HS-5 (cell line): ENCODE results near the gene AFF3.

Source experiments
- DNase-seq: peaks from one replicate; pipeline ENCODE4 v3.0.0-alpha.2; 2012; ENCODE audit warnings: low read depth

The AFF3 gene

DNA sequence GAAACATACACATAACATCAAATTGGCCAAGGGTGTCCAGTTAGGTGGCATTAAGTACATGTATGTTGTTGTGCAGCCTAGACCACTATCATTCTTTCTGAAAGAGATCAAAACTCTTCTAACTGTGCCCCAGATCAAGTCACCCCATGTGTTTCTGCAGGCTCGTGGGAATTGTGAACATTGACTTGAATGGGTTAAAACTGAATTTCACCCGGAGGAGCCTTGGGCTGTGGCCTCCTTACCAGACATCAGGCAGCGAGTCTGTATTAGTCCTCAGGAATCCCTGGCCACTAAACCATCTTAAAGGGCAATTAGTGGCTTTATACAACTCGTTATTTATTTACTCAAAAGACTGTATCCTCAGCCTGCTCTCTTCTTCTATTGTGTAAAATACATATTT is 503.6 kb downstream of the AFF3 start:
- DNase-seq: no peak

DNA sequence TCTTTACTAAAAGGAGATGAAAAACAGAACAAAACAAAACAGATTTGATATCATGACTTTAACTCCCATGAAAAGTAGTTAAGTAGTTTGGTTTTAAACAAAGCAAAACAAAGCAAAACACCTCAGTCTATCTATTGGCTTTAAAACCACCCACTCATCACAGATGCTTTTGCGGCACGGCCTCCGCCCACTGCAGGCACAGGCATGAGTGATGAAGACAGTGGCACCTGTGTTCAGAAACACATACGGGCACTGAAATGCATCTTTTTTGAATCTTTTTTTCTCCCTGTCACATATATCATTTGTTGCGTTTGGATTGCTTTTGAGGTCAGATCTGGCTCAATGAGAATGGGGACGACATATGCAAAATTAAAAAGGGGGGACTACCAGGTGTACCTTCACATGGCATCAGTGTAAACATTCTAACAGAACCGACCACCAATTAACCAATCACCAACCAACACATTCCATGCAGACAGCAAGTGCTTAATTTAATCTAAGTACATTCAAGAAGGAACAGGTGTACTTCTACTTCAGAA is 505.2 kb downstream of the AFF3 start:
- DNase-seq: no peak

DNA sequence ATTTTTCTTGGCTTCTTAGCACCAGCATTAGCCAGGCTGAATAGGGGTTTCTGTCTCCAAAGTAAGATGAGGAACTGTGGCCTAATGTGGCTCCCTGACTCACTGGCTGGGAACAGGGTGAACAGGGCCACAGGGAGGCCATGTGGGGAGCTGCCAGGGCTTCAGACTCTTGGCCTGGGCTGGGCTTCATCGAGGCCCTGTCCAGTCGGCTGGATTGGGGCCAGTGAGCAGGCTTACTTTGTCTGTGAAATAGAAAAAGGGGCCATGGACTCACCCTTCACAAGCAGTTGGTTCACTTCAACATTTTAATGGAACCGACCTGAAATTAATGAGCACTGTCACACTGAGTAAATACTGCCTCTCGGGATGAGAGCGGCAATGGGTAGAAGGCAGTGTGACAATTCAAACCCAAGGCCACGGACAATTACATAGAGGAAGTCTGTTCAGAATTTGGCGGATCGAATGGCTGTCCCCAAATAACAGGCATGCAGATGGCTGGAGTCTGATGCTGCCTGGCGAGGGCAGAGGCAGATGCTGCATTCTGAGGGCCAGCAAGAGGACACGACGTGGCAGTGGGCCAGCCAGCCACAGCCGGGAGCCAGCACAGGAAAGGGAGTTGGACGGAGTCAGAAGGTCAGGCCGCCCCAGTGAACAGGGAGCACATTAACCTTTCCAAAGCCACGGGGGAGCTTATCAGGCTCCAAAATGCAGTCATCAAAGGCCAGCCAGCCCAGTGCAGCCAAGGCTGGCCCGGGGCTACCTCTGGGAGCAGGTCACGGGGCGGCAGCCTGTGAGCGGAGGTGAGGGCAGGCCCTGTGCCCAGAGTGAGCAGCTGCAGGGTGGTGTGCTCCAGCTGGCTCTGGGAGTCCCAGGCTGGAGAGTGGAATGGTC is 506.0 kb downstream of the AFF3 start:
- no peak for DNase-seq

DNA sequence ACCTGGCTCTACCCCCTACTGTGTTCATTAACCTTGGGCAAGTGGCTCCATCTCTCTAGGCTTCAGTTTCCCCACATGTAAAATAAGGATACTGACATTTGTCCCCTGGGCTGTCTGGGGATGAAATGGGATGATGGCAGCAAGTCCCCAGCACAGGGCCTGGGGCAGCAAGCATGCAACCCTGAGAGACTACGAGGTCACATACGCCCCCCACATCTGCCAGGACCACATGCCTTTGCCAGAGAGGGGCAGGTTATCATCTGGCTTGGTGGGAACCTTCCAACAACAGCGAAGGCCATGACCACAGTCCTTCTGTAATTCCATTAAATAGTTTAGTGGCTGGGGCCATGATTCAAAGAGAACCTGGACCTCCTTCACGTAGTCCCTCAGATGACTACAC is 506.7 kb downstream of the AFF3 start:
- no peak for DNase-seq

DNA sequence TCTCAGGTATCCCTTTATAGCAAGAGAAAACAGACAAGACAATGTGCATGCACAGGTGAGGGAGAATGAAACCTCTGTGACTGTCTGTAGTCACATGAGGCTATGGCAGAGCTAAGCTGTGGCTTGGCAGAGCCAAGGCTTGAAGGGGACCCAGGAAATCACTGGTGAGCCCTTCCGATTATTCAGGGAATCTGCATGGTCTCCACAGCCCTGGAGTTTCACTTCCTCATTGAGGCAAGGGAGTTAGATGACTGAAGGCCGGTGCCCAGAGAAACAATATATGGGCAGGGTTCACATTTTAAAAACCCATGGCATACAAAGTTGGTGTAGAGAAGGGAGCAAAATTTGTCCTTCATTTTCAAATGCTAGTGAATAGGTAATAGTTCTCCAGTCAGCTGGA is 508.2 kb downstream of the AFF3 start:
- no peak for DNase-seq

DNA sequence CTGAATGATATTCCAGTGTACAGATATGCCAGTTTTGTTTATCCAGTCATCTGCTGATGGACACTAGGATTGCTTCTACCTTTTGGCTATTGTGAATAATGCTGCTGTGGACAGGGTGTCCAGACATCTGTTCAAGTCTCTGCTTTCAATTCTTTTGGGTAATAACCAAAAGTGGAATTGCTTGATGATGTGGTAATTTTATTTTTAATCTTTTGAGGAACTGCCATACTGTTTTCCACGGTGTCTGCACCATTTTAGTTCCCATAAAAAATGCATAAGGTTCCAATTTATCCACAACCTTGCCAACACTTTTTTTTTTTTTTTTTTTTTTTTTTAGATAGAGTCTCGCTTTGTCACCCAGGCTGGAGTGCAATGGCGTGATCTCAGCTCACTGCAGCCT is 510.7 kb downstream of the AFF3 start:
- no peak for DNase-seq

DNA sequence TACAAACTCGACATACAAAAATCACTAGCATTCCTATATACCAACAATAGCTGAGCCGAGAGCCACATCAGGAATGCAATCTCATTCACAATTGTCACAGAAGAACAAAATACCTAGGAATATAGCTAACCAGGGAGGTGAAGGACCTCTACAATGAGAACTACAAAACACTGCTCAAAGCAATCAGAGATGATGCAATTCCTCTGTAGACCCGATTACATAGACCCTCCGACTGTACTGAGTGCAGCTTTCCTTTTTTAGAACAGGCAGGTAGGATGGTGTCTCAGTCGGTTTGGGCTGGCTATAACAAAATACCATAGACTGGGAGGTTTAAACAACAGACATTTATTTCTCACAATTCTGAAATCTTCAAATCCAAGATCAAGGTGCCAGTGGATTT is 513.1 kb downstream of the AFF3 start:
- DNase-seq: no peak

DNA sequence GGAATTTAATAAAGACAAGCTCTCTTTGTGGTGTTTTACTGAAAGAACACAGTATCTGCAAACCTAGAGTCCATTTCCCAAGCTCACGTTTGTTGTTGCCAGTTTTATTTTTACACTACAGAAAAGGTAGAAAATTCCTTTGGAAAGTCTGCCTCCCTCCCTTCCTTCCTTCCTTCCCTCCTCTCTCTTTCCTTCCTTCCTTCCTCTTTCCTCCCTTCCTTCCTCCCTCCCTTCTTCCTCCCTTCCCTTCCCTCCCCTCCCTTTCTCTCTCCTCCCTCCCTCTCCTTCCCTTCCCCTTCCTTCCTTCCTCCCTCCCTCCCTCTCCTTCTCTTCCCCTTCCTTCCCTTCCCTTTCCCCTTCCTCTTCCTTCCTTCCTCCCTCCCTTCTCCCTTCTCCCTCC is 516.2 kb downstream of the AFF3 start:
- no peak for DNase-seq

DNA sequence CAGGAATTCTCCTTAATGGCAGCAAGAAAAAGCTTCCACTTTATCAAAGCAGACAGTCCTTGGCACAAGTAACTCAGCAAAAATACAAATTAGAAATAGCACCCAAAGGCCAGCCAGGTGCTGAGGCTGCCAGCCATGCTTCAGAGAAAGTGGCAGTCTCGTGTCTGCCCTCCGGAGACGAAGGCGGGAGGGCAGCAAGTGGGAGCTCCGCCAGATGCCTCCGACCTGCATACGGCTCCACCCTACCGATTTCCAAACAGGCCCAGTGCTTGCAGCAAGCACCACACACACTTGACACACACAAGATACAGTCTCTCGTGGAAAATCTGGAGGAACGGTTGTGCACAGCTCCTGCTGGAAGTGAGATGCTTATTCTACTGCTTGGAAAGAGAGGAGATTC is 517.7 kb downstream of the AFF3 start:
- DNase-seq: no peak

DNA sequence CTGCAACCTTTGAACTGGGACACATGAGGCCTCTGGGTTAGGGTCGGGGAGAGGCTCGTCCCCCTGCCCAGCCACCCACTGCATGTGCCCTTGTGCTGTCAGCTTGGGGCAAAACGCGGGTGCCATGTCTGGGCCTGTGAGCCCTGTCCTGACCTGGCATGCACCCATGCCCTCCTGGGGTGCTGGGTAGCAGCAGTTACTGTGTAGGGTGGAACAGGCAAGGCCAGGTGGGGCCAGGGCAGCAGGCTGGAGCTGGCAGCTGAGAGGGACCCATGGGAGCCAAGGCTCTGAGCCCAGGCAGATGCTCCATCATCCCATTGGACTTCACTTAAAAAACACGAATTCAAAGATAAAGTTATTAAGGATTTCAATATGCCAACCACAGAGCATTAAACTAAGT is 518.8 kb downstream of the AFF3 start:
- DNase-seq: no peak

DNA sequence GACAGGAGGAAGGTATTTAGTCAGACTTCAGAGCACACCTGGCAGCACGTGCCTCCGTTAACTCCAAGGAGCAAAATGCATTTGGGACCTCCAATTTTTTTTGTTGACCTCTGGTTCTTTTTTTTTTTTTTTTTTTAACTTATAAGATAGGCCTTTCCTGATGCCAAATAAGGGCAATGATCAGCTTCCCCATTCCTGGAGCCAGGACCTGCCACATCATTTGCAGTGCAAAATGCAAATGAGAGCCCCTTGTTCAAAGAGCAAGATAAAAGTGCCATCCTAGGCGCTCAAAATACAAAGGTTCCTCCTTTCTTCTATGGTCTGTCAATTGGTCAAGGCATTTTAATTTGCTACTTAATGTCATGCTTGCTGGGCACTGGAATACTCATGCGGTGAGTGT is 519.4 kb downstream of the AFF3 start:
- no peak for DNase-seq

DNA sequence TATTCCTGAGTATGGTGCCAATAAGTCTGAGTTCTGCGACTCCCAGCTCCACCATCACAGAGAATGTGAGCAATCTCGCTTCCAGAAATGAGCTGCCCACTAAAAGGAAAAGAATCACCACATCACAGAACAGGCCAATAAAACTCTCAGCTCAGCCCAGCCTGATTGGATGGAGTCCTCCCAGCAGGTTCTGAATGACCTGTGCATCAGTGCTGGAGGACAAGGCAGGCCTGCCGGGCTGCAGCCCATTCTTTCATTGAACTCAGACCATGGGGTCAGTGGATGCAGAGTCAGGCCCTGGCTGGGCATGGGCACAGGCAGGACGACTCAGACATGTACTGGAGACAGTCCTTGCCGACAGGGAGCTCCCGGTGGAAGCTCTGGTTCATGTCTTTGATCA is 519.9 kb downstream of the AFF3 start:
- DNase-seq: no peak

DNA sequence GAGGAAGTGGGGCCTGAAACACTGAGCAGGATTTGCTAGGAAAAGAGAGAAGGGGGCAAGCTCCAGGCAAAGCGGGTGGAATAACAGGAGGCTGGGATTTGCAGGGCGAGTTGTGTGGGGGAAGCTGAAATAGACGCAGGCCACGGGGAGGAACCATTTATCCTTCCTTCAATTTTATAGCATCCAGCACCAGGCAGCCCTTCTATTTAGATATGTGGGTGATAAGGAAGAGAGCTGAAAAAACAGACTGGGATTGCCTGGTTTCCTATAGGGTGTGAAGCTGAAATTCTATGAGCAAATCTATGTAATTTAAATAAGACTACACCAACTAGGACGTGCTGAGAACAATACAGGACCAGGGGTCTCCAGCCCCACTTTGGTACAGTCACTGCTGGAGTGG is 520.6 kb downstream of the AFF3 start:
- DNase-seq: no peak

DNA sequence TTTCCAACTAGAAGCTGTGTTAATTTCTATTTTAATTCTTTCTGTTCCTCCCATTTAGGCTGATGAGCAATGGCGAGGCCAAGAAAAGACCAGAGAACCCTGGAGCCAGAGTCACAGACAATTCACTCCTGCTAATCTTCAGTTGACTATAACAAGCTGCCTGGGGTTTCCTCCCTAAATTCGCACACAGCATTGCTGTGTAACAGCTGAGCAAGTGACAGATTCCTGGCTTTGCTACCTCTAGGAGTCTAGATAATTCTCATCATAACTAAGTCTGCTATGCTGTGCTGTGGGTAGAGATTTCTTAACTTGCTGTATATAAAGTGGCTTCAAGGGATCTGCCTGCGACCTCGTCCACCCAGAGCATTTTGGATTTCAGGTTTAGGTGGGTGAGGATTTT is 521.3 kb downstream of the AFF3 start:
- no peak for DNase-seq

DNA sequence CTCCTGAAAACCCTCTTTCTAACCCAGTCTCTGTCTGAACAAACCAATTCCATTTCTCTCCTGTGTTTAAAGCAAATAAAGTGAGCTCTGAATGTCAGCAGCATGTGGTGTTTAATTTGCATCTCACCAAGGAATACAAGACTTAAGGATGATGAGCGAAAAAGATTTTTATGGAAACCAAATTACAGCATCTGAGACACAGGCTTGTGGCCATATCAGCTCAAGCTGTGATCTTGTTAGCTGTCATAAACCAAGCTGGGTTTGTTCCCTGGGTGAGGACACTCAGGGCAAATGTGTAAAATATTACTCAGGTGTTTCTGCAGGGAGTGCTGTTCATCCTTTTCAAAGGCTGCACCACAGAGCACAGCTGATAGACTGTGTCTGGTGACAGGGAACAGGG is 523.2 kb downstream of the AFF3 start:
- DNase-seq: no peak

DNA sequence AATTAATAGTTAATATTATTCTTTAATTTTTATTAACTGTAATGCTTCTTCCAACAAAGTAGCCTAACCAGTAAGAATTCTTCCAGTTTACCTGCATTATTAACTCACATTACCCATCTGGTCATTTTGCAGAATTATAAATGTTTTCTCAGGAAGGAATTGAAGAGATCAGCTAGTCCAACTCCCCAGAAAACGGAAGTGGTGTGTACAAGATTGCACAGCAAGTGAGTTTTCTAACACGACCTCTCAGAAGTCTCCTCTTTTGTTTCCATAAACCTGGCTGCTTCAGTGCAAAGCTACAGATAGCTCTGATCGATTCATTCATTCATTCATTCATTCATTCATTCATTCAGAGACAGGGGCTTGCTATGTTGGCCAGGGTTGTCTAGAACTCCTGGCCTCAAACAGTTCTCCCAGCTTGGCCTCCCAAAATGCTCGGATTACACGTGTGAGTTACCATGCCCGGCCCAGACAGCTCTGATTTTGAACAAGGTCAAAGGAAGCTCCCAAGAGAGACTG is 523.8 kb downstream of the AFF3 start:
- no peak for DNase-seq

DNA sequence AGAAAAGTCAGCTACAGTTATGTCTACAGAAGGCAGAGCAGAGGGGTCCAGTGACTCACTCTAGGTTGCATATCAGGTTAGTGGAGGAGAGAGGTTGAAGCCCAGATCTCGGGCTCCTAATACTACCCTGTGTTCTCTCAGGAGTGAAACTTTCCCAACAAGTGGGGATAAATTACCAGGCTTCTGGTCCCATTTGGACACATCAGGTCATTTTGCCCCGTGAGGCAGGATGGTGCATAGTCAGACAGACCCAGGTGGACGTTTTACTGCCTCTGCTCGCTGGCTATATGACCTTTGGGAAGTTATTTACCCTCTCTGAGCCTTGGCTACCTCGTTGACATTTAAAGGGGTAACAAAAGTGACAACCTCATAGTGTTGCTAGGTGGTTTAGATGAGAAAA is 524.6 kb downstream of the AFF3 start:
- no peak for DNase-seq

DNA sequence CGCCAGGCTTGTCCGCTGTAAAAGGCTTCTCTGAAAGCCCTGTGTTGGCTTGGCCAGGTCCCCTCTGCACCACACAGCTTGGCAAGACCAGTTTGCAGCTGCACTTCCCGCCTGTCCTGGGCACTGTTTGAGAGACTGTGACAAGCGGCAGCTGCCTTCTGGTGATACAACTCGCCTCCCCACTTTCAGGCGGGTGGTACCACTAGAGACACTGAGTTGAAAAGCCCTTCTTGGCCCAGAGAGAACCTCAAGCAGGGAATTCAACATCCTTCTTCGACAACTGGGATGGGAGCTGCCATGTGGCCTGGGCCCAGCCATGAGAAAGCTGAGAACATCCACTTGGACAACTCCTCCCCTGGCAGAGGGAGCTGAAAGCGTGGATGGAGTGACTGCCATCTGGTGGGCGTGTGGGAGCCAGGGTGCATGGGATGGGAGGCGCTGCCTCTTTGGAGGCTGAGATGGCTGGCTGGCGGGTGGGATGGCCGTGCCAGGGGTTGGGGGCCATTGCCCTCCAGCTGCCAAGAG is 527.1 kb downstream of the AFF3 start:
- no peak for DNase-seq

DNA sequence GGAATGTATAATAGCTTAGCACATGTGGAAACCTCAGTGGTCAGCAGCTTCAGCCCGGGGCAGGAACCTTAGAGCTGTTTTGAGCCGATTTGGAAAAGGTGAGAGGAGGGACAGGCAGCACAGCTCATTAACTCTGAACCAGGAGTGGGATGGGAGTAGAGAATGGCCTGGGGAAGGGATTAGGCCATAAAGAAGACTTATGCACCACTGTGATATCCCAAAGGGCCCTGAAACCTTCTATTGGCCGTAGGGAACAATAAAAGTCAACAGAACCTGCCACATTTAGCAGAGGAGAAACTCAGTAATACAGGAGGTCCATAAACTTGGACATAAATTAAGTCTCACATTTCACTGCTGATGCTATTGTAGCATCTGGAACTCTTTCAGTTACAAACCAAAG is 528.4 kb downstream of the AFF3 start:
- DNase-seq: no peak

DNA sequence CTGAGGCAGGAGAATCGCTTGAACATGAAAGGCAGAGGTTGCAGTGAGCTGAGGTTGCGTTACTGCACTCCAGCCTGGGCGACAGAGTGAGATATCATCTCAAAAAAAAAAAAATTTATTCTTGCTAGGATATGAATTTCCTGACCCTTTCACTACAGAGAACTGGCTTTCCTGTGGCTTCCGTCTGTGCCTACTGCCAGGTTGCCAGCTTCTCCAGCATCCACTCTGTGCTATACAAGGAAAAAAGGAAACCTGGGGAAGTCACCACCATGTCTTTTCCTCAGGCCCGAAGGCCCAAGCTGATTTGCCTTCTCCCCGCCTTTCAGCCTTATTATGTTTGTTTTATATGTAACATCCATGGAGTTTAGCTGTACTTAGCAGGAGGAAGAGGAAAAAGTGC is 530.6 kb downstream of the AFF3 start:
- DNase-seq: no peak

DNA sequence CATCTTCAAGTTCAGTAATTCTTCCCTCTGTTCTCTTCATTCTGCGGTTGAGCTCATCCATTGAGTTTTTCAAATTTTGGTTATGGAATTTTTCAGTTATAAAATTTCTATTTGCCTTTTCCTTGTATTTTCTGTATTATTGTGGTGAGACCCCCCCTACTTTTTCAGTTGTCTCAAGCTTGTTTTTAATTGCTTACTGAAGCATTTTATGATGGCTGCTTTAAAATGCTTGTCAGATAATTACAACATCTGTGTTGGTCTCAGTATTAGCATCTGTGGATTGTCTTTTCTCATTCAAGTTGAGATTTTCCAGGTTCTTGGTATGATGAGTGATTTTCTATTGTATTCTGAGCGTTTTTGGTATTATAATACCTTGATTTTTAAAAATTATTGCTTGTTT is 531.4 kb downstream of the AFF3 start:
- no peak for DNase-seq

DNA sequence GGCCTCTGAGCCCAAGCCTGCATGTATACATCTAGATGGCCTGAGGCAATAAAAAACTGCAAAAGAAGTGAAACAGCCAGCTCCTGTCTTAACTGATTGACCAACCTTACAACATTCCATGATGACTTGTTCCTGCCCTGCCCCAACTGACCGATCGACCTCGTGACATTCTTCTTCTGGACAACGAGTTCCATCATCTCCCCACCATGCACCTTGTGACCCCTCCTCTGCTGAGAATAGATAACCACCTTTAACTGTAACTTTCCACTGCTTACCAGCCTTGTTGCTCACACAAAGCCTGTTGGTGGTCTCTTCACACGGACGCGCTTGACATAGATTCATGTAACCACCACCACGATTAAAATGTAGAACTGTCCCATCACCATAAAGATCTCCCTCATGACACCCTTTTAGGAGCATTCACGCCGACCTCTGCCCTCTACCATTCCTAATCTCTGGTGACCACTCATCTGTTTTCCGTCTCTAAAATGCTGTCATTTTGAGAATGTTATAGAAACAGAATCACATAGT is 532.5 kb downstream of the AFF3 start:
- DNase-seq: no peak

DNA sequence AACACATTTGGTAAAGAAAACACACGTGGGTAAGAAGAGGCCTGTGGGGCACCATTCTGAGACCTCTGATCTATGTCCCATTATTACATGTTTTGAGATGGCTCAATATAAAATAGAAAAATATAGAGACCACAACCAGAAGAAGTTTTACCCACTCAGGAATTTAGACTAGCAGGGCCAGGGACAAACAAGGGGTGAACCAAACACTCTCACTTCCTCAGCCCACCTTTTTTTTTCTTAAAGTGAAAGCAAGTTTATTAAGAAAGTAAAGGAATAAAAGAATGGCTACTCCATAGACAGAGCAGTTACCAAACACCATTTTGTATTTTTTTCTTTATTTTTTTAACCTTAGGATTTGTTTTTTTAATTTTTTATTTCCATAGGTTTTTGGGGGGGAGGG is 533.5 kb downstream of the AFF3 start:
- no peak for DNase-seq
